ENCODE data around the gene PRKAR1A.

The PRKAR1A gene

DNA sequence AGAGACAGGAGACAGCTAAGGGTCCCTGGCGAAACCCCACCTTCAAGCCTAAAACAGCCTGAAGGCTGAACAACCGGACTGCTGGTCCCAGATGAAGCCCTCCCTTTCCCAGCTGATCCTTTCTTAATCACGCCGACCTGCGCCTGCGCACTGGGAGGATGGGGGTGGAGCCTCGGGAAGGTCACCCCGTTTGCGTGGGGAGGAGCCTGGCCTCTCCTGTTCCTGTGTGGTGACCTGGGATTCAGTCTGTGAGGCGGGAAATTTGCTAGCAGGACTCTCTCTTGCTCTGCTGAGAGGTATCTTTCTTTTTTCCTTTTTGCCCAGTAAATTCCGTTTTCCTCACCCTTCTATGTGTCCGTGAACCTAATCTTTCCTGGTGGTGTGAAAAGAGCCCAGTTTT is 79.4 kb downstream of the PRKAR1A start:
- Histone ChIP-seq H3K27me3 (replicated peaks; ENCODE audit: control insufficient read depth, insufficient read depth, low read length) (peaks cover 3% of the 10 kb centered on the region; the same call in 1 of the 2 replicates), H3K4me3 (replicated peaks; ENCODE audit: low read depth, low read length) (no peak overlapping the region), H3K36me3 (ENCODE audit: control insufficient read depth, insufficient read depth, low read length) (no peaks in the 10 kb centered on the region)
- no peak for TF ChIP-seq CTCF (IDR thresholded peaks at IDR 0.05; ENCODE audit: insufficient read depth, low read length, poor library complexity, severe bottlenecking)
- DNase-seq (ENCODE audit: extremely low read depth, insufficient read length), result no peak

GRCh38 chr17:68592009-68592408 is 79.8 kb downstream of the PRKAR1A start:
- H3K27me3 ChIP-seq (replicated peaks; ENCODE audit: control insufficient read depth, insufficient read depth, low read length), result peaks cover 3% of the 10 kb centered on the region; the same call in 1 of the 2 replicates
- no peak overlapping the region for H3K4me3 ChIP-seq (replicated peaks; ENCODE audit: low read depth, low read length)
- H3K36me3 ChIP-seq (ENCODE audit: control insufficient read depth, insufficient read depth, low read length), result no peaks in the 10 kb centered on the region
- DNase-seq (ENCODE audit: extremely low read depth, insufficient read length), result no peak
- TF ChIP-seq CTCF (IDR thresholded peaks at IDR 0.05; ENCODE audit: insufficient read depth, low read length, poor library complexity, severe bottlenecking), result no peak

GRCh38 chr17:68592682-68593641 is 80.7 kb downstream of the PRKAR1A start:
- no peak for DNase-seq (ENCODE audit: extremely low read depth, insufficient read length)
- TF ChIP-seq CTCF (IDR thresholded peaks at IDR 0.05; ENCODE audit: insufficient read depth, low read length, poor library complexity, severe bottlenecking), result no peak

GRCh38 chr17:68594552-68594951 is 82.3 kb downstream of the PRKAR1A start:
- no peak for TF ChIP-seq CTCF (IDR thresholded peaks at IDR 0.05; ENCODE audit: insufficient read depth, low read length, poor library complexity, severe bottlenecking)
- no peaks in the 10 kb centered on the region for H3K36me3 ChIP-seq (ENCODE audit: control insufficient read depth, insufficient read depth, low read length)
- DNase-seq (ENCODE audit: extremely low read depth, insufficient read length), result no peak
- H3K27me3 ChIP-seq (replicated peaks; ENCODE audit: control insufficient read depth, insufficient read depth, low read length), result peaks cover 3% of the 10 kb centered on the region; the same call in 1 of the 2 replicates
- no peak overlapping the region for H3K4me3 ChIP-seq (replicated peaks; ENCODE audit: low read depth, low read length)

More at GRCh38 chr17:68592682-68593641, 80.7 kb downstream of the PRKAR1A start:
- H3K4me3 ChIP-seq (replicated peaks; ENCODE audit: low read depth, low read length), result no peak overlapping the region
- no peaks in the 10 kb centered on the region for H3K36me3 ChIP-seq (ENCODE audit: control insufficient read depth, insufficient read depth, low read length)
- H3K27me3 ChIP-seq (replicated peaks; ENCODE audit: control insufficient read depth, insufficient read depth, low read length), result peaks cover 3% of the 10 kb centered on the region; the same call in 1 of the 2 replicates

DNA sequence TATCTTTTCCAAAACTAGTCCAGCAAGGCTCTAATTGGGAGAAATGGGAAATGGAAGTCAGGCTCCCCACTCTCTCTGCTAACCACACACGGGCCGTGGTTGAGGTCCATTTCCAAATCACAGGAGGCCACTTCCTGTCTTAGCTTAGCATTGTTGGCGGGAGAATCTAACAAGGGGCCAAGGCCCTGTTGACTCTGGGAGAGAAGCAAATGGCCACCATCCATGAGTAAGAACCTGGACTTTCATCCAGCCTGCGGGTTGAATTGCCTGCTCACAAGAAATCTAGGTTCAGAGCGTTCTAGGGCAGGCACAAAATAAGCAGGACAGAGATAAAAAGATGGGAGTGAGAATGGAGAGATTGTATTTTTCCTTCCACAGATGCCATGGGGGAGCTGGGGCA is 83.3 kb downstream of the PRKAR1A start:
- Histone ChIP-seq H3K27me3 (replicated peaks; ENCODE audit: control insufficient read depth, insufficient read depth, low read length) (peaks cover 3% of the 10 kb centered on the region; the same call in 1 of the 2 replicates), H3K36me3 (ENCODE audit: control insufficient read depth, insufficient read depth, low read length) (no peaks in the 10 kb centered on the region), H3K4me3 (replicated peaks; ENCODE audit: low read depth, low read length) (no peak overlapping the region)
- TF ChIP-seq CTCF (IDR thresholded peaks at IDR 0.05; ENCODE audit: insufficient read depth, low read length, poor library complexity, severe bottlenecking), result no peak
- DNase-seq (ENCODE audit: extremely low read depth, insufficient read length), result no peak
